Upper lobe of left lung (tissue), 6 donors: ENCODE data around the gene G2E3. TPM values are rescaled to one million over a fixed set of nuclear protein-coding genes. Genes with fewer than 3 reads are reported as not detected.
"Not testable (repeated sequence)": the region's sequence is repeated elsewhere in the genome, so short reads cannot be mapped to it uniquely, and the experiment has no call there.

Experiments
- ATAC-seq, 2 donors: fragments of 200-7000 bp; cut with Tn5 transposase; one replicate each; pipeline ENCODE4 v1.9.1; 2022; ENCODE audit warnings: mild to moderate bottlenecking in 2 of 2, moderate library complexity in 2 of 2; ENCODE audit not compliant: low FRiP score in 2 of 2
- DNase-seq, 2 donors: peaks; one replicate each; pipeline ENCODE4 v3.0.0-alpha.2; 2019 to 2020
- H3K27ac ChIP-seq, 4 donors: fragments of 200-600 bp; sonication (generic); one replicate each; pipeline ENCODE4 v1.5.1; 2016 to 2019
- H3K27me3 ChIP-seq, 4 donors: fragments of 200-600 bp; sonication (generic); one replicate each; pipeline ENCODE4 v1.5.1; 2017 to 2019
- H3K36me3 ChIP-seq, 4 donors: fragments of 200-600 bp; sonication (generic); one replicate each; pipeline ENCODE4 v1.5.1; 2016 to 2019
- H3K4me1 ChIP-seq, 4 donors: fragments of 200-600 bp; sonication (generic); one replicate each; pipeline ENCODE4 v1.5.1; 2018 to 2019
- H3K4me3 ChIP-seq, 4 donors: fragments of 200-600 bp; sonication (generic); one replicate each; pipeline ENCODE4 v1.5.1; 2017 to 2019; ENCODE audit warnings: mild to moderate bottlenecking in 2 of 4, moderate library complexity in 1 of 4
- H3K9me3 ChIP-seq, 4 donors: fragments of 200-600 bp; sonication (generic); one replicate each; pipeline ENCODE4 v1.5.1; 2018 to 2019
- EP300 ChIP-seq, 4 donors: sonication (generic); formaldehyde crosslinking; IDR thresholded peaks; one replicate each; pipeline ENCODE4 v1.5.1; 2017; ENCODE audit warnings: antibody characterized with exemption in 4 of 4, control low read depth in 2 of 4
- POLR2A ChIP-seq, 4 donors: fragments of 450-650 bp; IDR thresholded peaks; one replicate each; pipeline ENCODE4 v1.5.1; 2016 to 2017; ENCODE audit warnings: antibody characterized with exemption in 4 of 4, mild to moderate bottlenecking in 2 of 4
- POLR2AphosphoS5 ChIP-seq, 2 donors: sonication (generic); formaldehyde crosslinking; IDR thresholded peaks; one replicate each; pipeline ENCODE4 v1.5.1; 2017; ENCODE audit warnings: antibody characterized with exemption in 2 of 2
- WGBS, 2 donors: methylation state at CpG; one replicate each; pipeline ENCODE4 v1.1.5; 2017 to 2018; 5-methylcytosine and 5-hydroxymethylcytosine counted together
- total RNA-seq, 6 donors: library from RNA; depleted of rRNA in 4 of 6; stranded (reverse); fragments of >200 nt in 4 of 6; gene quantifications; one replicate each; pipeline versions ENCODE4 v1.1.0 to v1.2.1, GENCODE V29; 2016 to 2021
- TF ChIP-seq, protein P1 (sequence below), 6 experiments: fragments of 450-650 bp in 4 of 6; fragments of 200-600 bp in 2 of 6; sonication (generic) in 2 of 6; IDR thresholded peaks; one replicate each; pipeline ENCODE4 v1.5.1; 2016 to 2019; ENCODE audit warnings: antibody characterized with exemption in 6 of 6
- donor health status: DM: no; HTN: no; CAD: no; lungs with moderate emphysema.
- donor health status: DM: no; HTN: yes; CAD: no; lungs with severe emphysema.

Gene G2E3
- total RNA-seq, 6 donors from 2014 or later = 8.1 to 15.4 (median 12.6) TPM

DNA sequence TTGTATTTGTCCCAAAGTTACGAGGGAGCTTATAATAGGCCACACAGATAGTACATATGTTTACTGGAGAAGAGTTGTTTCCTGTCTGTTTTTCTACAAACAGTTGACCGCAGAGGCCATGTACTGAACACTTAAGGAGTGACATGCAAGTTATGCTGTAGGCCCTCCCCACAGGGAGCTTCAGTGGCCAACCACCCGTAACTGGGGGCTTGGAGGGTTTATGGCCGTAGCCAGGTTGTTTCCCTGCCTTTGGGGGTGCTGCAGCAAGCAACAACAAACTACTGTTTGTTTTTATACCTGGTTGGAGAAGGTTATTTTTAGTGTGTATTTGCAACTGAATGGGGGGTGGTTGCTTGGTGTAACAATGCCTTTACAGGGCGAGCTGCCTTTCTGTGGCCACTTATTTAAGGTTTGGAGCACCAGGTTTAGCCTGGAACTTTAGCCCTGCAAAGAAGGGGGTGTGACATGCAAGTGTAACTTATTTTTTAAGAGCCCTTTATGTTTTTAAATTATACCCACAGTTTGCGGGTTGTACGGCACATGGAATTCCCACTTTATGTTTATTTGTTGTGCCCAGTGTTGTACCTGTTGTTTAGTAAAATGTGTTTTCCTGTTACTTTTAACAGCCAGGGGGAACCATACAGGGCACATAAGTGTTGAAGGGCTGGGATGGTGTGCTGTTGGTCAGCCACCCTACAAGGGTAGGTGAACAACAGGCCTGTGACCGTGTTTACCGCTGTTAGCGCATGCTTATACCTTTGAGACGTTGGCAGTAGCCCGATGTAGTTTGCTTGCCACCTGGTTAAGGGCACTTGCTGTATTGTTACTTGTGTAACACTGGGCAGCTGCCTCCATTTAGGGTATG is 29.9 kb upstream of the G2E3 start:
- Histone ChIP-seq H3K9me3 (no peaks in the 10 kb centered on the region), H3K27ac (no peak overlapping the region), H3K4me1 (no peaks in the 10 kb centered on the region), H3K36me3 (no peaks in the 10 kb centered on the region), H3K27me3 (no peaks in the 10 kb centered on the region), H3K4me3 (no peak overlapping the region)
- TF ChIP-seq EP300 (IDR thresholded peaks at IDR 0.05) = no peak
- TF ChIP-seq, protein P1, sequence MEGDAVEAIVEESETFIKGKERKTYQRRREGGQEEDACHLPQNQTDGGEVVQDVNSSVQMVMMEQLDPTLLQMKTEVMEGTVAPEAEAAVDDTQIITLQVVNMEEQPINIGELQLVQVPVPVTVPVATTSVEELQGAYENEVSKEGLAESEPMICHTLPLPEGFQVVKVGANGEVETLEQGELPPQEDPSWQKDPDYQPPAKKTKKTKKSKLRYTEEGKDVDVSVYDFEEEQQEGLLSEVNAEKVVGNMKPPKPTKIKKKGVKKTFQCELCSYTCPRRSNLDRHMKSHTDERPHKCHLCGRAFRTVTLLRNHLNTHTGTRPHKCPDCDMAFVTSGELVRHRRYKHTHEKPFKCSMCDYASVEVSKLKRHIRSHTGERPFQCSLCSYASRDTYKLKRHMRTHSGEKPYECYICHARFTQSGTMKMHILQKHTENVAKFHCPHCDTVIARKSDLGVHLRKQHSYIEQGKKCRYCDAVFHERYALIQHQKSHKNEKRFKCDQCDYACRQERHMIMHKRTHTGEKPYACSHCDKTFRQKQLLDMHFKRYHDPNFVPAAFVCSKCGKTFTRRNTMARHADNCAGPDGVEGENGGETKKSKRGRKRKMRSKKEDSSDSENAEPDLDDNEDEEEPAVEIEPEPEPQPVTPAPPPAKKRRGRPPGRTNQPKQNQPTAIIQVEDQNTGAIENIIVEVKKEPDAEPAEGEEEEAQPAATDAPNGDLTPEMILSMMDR (IDR thresholded peaks at IDR 0.05) = no peak
- ATAC-seq (no peak), DNase-seq (no peak)
- WGBS, 2 donors = 86 to 89% methylated on average over 12 of the region's 12 CpGs

GRCh38 chr14:30532264-30532663 is 26.7 kb upstream of the G2E3 start:
- 81 to 89% methylated on average over 5 of the region's 5 CpGs for whole genome bisulfite sequencing, 2 donors
- no peak for DNase-seq

GRCh38 chr14:30533126-30533525 is 25.8 kb upstream of the G2E3 start:
- Histone ChIP-seq H3K4me3 (no peak overlapping the region), H3K27me3 (no peaks in the 10 kb centered on the region), H3K9me3 (no peaks in the 10 kb centered on the region), H3K4me1 (no peaks in the 10 kb centered on the region), H3K36me3 (no peaks in the 10 kb centered on the region), H3K27ac (no peak overlapping the region)
- ATAC-seq = no peak
- TF ChIP-seq POLR2A (IDR thresholded peaks at IDR 0.05) = no peak
- no peak for TF ChIP-seq POLR2AphosphoS5 (IDR thresholded peaks at IDR 0.05)
- no peak for TF ChIP-seq EP300 (IDR thresholded peaks at IDR 0.05)
- TF ChIP-seq, protein P1 (IDR thresholded peaks at IDR 0.05) = no peak
- DNase-seq = no peak
- WGBS, 2 donors = 96 to 100% methylated on average over 1 of the region's 1 CpG

More at GRCh38 chr14:30532264-30532663, 26.7 kb upstream of the G2E3 start:
- Histone ChIP-seq H3K36me3 (no peaks in the 10 kb centered on the region), H3K27me3 (no peaks in the 10 kb centered on the region), H3K4me3 (no peak overlapping the region), H3K27ac (no peak overlapping the region), H3K4me1 (no peaks in the 10 kb centered on the region), H3K9me3 (no peaks in the 10 kb centered on the region)
- no peak for ATAC-seq
- TF ChIP-seq EP300 (IDR thresholded peaks at IDR 0.05) (no peak), POLR2AphosphoS5 (IDR thresholded peaks at IDR 0.05) (no peak), POLR2A (IDR thresholded peaks at IDR 0.05) (no peak)
- TF ChIP-seq, protein P1 (IDR thresholded peaks at IDR 0.05) = no peak

DNA sequence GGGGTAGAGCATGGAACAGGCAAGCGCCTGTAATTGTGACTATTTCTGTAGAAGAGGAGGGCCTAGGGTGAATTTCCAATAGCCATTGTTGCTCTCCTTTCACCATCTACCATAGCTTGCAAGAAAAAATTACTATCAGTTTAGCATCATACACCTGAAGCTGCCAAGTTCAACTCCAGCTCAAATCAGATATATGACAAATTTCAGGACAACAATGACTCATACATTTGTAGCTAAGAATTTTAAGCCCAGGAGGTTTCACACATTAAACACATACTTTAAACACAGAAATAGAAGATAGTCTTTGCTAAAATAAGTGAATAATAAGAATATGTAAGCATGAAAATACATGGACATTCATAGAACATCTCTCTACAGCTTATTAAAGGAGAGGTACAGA is 17.6 kb upstream of the G2E3 start:
- H3K27me3 ChIP-seq = no peaks in the 10 kb centered on the region
- H3K4me1 ChIP-seq = no peaks in the 10 kb centered on the region
- TF ChIP-seq, protein P1 (IDR thresholded peaks at IDR 0.05) = no peak
- TF ChIP-seq EP300 (IDR thresholded peaks at IDR 0.05) = no peak
- no peak for TF ChIP-seq POLR2AphosphoS5 (IDR thresholded peaks at IDR 0.05)
- no peak for TF ChIP-seq POLR2A (IDR thresholded peaks at IDR 0.05)
- 92 to 100% methylated on average over 1 of the region's 1 CpG for WGBS, 2 donors
- no peak overlapping the region for H3K27ac ChIP-seq
- DNase-seq (no peak), ATAC-seq (no peak)
- no peaks in the 10 kb centered on the region for H3K36me3 ChIP-seq
- no peak overlapping the region for H3K4me3 ChIP-seq
- no peaks in the 10 kb centered on the region for H3K9me3 ChIP-seq

DNA sequence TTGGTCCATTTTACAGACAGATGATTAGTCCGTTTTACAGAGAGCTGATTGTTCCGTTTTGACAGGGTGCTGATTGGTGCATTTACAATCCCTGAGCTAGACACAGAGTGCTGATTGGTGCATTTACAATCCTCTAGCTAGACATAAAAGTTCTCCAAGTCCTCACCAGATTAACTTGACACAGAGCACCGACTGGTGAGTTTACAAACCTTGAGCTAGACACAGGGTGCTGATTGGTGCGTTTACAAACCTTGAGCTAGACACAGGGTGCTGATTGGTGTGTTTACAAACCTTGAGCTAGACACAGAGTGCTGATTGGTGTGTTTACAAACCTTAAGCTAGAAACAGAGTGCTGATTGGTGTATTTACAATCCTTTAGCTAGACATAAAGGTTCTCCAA is 12.2 kb upstream of the G2E3 start:
- H3K27me3 ChIP-seq, H3K4me3 ChIP-seq, H3K4me1 ChIP-seq, H3K27ac ChIP-seq, H3K9me3 ChIP-seq, DNase-seq, H3K36me3 ChIP-seq, ATAC-seq: not testable (repeated sequence)
- WGBS, 2 donors = 88 to 94% methylated on average over 4 of the region's 4 CpGs
